Mesenchymal stem cell (in vitro differentiated cells and primary cell): ENCODE results near the gene ZNF106.
A peak's percentile ranks its signal among the peaks of the same experiment; 100 is the strongest.

Experiments
- DNase-seq: peaks from one replicate; pipeline ENCODE4 v3.0.0-alpha.2; 2013
- H2AFZ ChIP-seq: one replicate; pipeline ENCODE4 v1.6.1; 2013; ENCODE audit warnings: low read depth, mild to moderate bottlenecking, control low read depth, inconsistent platforms, low read length, moderate library complexity
- H2AK5ac ChIP-seq: 2 replicates; pipeline ENCODE4 v1.6.1; 2013; ENCODE audit warnings: low read length, moderate library complexity, mild to moderate bottlenecking, inconsistent platforms; ENCODE audit not compliant: severe bottlenecking
- H2BK120ac ChIP-seq: one replicate; pipeline ENCODE4 v1.6.1; 2013; ENCODE audit warnings: low read depth, mild to moderate bottlenecking, inconsistent platforms, low read length, moderate library complexity
- H2BK12ac ChIP-seq, 2 experiments: one replicate each; pipeline ENCODE4 v1.6.1; 2013; ENCODE audit warnings: inconsistent platforms in 2 of 2, low read length in 2 of 2, mild to moderate bottlenecking in 2 of 2, moderate library complexity in 2 of 2, control low read depth in 1 of 2
- H2BK15ac ChIP-seq: one replicate; pipeline ENCODE4 v1.6.1; 2013; ENCODE audit warnings: mild to moderate bottlenecking, low read depth, inconsistent platforms; ENCODE audit not compliant: poor library complexity, severe bottlenecking
- H2BK5ac ChIP-seq: 2 replicates; pipeline ENCODE4 v1.6.1; 2013; ENCODE audit warnings: low read depth, mild to moderate bottlenecking, low read length, control low read depth, inconsistent platforms; ENCODE audit not compliant: poor library complexity, severe bottlenecking
- H3K14ac ChIP-seq, 2 experiments: one replicate each; pipeline ENCODE4 v1.6.1; 2013; ENCODE audit warnings: inconsistent platforms in 2 of 2, low read length in 2 of 2, control low read depth in 1 of 2, mild to moderate bottlenecking in 1 of 2, moderate library complexity in 1 of 2
- H3K18ac ChIP-seq, 2 experiments: one replicate each; pipeline ENCODE4 v1.6.1; 2013; ENCODE audit warnings: inconsistent platforms in 2 of 2, low read length in 2 of 2, control low read depth in 1 of 2, low read depth in 1 of 2, mild to moderate bottlenecking in 1 of 2
- H3K23ac ChIP-seq, 2 experiments: one replicate each; pipeline ENCODE4 v1.6.1; 2013; ENCODE audit warnings: inconsistent platforms in 2 of 2, low read length in 2 of 2, mild to moderate bottlenecking in 2 of 2, moderate library complexity in 2 of 2, control low read depth in 1 of 2
- H3K27ac ChIP-seq: 2 replicates; pipeline ENCODE4 v1.5.1; 2013; ENCODE audit warnings: mild to moderate bottlenecking, moderate library complexity, low read length, control low read depth, inconsistent platforms; ENCODE audit not compliant: poor library complexity, severe bottlenecking
- H3K27me3 ChIP-seq, 2 experiments: 2 replicates each; pipeline versions ENCODE4 v1.6.1 to v1.7.0; 2013; ENCODE audit warnings: low read length in 2 of 2, mild to moderate bottlenecking in 2 of 2, moderate library complexity in 2 of 2, control low read depth in 1 of 2, inconsistent platforms in 1 of 2; ENCODE audit not compliant: control insufficient read depth in 1 of 2, insufficient read depth in 1 of 2
- H3K36me3 ChIP-seq, 2 experiments: 2 replicates each; pipeline versions ENCODE4 v1.6.1 to v1.7.0; 2013; ENCODE audit warnings: low read length in 2 of 2, control low read depth in 1 of 2, inconsistent platforms in 1 of 2, low read depth in 1 of 2, mild to moderate bottlenecking in 1 of 2; ENCODE audit not compliant: insufficient read depth in 2 of 2, control insufficient read depth in 1 of 2
- H3K4ac ChIP-seq, 2 experiments: one replicate each; pipeline ENCODE4 v1.6.1; 2013; ENCODE audit warnings: inconsistent platforms in 2 of 2, low read length in 2 of 2, mild to moderate bottlenecking in 2 of 2, moderate library complexity in 2 of 2, control low read depth in 1 of 2, low read depth in 1 of 2
- H3K4me1 ChIP-seq: 2 replicates; pipeline ENCODE4 v1.6.1; 2013; ENCODE audit warnings: low read depth, low read length, control low read depth; ENCODE audit not compliant: control insufficient read depth, insufficient read depth
- H3K4me2 ChIP-seq: 2 replicates; pipeline ENCODE4 v1.6.1; 2013; ENCODE audit warnings: low read length, mild to moderate bottlenecking, inconsistent platforms; ENCODE audit not compliant: poor library complexity, severe bottlenecking
- H3K4me3 ChIP-seq, 2 experiments: 2 replicates each; pipeline versions ENCODE4 v1.5.1 to v1.7.0; 2013; ENCODE audit warnings: low read length in 2 of 2, mild to moderate bottlenecking in 2 of 2, control low read depth in 1 of 2, low read depth in 1 of 2; ENCODE audit not compliant: insufficient read depth in 1 of 2
- H3K79me1 ChIP-seq: replicated peaks from 2 replicates; pipeline ENCODE4 v1.6.1; 2013; ENCODE audit warnings: mild to moderate bottlenecking, control low read depth, low read length, inconsistent platforms; ENCODE audit not compliant: poor library complexity, severe bottlenecking
- H3K9ac ChIP-seq: 2 replicates; pipeline ENCODE4 v1.7.0; 2013; ENCODE audit warnings: mild to moderate bottlenecking, low read length, moderate library complexity
- H3K9me3 ChIP-seq: 2 replicates; pipeline ENCODE4 v1.7.0; 2013; ENCODE audit warnings: mild to moderate bottlenecking, low read length; ENCODE audit not compliant: control insufficient read depth
- H4K8ac ChIP-seq: one replicate; pipeline ENCODE4 v1.6.1; 2013; ENCODE audit warnings: inconsistent platforms, mild to moderate bottlenecking, low read length, moderate library complexity
- H4K91ac ChIP-seq: one replicate; pipeline ENCODE4 v1.6.1; 2013; ENCODE audit warnings: mild to moderate bottlenecking, low read length, inconsistent platforms
- WGBS: methylation state at CpG from one replicate; pipeline ENCODE4 v1.1.7; 2013; ENCODE audit warnings: mixed read lengths; 5-methylcytosine and 5-hydroxymethylcytosine counted together

ZNF106 gene

DNA sequence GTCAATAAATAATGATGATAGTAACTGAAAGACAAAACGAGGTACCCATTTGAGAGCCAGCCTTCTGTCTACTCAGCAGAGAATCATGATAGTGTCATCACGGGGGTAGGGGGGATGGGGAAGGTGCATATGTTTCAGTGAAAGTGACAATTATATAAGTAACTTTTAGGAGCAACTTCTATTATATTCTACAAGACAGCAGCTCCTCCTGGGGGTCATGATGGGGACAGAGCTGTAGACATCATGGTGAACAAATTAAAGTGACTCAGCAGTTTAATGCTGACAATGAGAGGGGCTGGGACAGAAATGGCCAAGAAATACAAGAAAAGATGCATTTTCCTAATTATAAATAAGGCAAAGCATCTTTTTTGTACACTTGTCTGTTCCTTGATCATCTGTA lies 119.8 kb downstream of the ZNF106 start:
- peak; percentile 35 for DNase-seq
- H2AFZ ChIP-seq: no peak overlapping the region
- H3K18ac ChIP-seq: no peak overlapping the region
- H2BK12ac ChIP-seq: no peak overlapping the region
- no peak overlapping the region for H3K4me2 ChIP-seq
- H3K9ac ChIP-seq: no peak overlapping the region
- WGBS: 86% methylated on average over 1 of the region's 2 CpGs
- no peaks in the 10 kb centered on the region for H3K36me3 ChIP-seq
- H2AK5ac ChIP-seq: no peak overlapping the region
- H3K27me3 ChIP-seq: no peaks in the 10 kb centered on the region
- no peak overlapping the region for H3K27ac ChIP-seq
- no peak overlapping the region for H3K4ac ChIP-seq
- H3K4me1 ChIP-seq: no peaks in the 10 kb centered on the region
- H3K9me3 ChIP-seq: no peaks in the 10 kb centered on the region
- H3K4me3 ChIP-seq: no peak overlapping the region
- no peaks in the 10 kb centered on the region for H3K79me1 ChIP-seq
- no peak overlapping the region for H4K8ac ChIP-seq
- H3K14ac ChIP-seq: no peak overlapping the region
- no peak overlapping the region for H2BK120ac ChIP-seq
- H4K91ac ChIP-seq: no peak overlapping the region
- H2BK5ac ChIP-seq: no peak overlapping the region
- H3K23ac ChIP-seq: no peak overlapping the region
- no peak overlapping the region for H2BK15ac ChIP-seq

- no peak overlapping the region for H3K23ac ChIP-seq
- DNase-seq: no peak
- H3K27ac ChIP-seq: no peak overlapping the region
- H3K4me1 ChIP-seq: no peaks in the 10 kb centered on the region
- H3K9me3 ChIP-seq: no peaks in the 10 kb centered on the region
- no peak overlapping the region for H2AK5ac ChIP-seq
- no peak overlapping the region for H3K18ac ChIP-seq
- H3K4me3 ChIP-seq: no peak overlapping the region
- no peak overlapping the region for H2BK5ac ChIP-seq
- peaks cover 0 to 2% of the 10 kb centered on the region in 2 experiments for H3K36me3 ChIP-seq
- WGBS: 93% methylated on average over 2 of the region's 3 CpGs
- H3K4me2 ChIP-seq: no peak overlapping the region
- H2BK120ac ChIP-seq: no peak overlapping the region
- no peak overlapping the region for H3K4ac ChIP-seq
- H4K91ac ChIP-seq: no peak overlapping the region
- H3K27me3 ChIP-seq: no peaks in the 10 kb centered on the region
- no peak overlapping the region for H3K14ac ChIP-seq
- no peak overlapping the region for H3K9ac ChIP-seq
- H2BK15ac ChIP-seq: no peak overlapping the region
- H4K8ac ChIP-seq: no peak overlapping the region
- no peak overlapping the region for H2BK12ac ChIP-seq
- H3K79me1 ChIP-seq: no peaks in the 10 kb centered on the region
- H2AFZ ChIP-seq: no peak overlapping the region
Observed at GRCh38 chr15:42368096-42368495, 122.8 kb downstream of the ZNF106 start.

DNA sequence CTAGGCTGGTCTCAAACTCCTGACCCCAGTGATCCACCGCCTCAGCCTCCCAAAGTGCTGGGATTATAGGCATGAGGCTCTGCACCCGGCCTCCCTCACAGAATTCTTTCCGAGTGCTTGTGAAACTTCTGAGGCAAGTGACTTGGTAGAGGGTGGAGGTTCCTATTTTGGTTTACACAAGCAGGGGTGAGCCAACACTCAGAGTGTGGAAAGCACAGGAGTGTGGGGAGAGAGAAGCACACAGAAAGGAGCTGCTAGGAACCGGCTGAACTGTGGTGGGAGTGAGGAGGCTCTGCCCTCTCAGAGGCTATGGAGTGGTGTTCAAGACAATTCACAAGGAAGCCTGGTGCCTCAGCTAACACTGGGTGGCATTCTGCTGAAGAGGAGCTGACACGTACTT lies 123.9 kb downstream of the ZNF106 start:
- no peaks in the 10 kb centered on the region for H3K27me3 ChIP-seq
- no peak overlapping the region for H3K18ac ChIP-seq
- peak; percentile 32 for DNase-seq
- H3K9ac ChIP-seq: no peak overlapping the region
- no peak overlapping the region for H3K4me2 ChIP-seq
- 92% methylated on average over 4 of the region's 5 CpGs for WGBS
- H3K79me1 ChIP-seq: no peaks in the 10 kb centered on the region
- no peak overlapping the region for H3K14ac ChIP-seq
- H3K23ac ChIP-seq: no peak overlapping the region
- H2AK5ac ChIP-seq: no peak overlapping the region
- H3K27ac ChIP-seq: no peak overlapping the region
- H2BK5ac ChIP-seq: no peak overlapping the region
- no peak overlapping the region for H3K4ac ChIP-seq
- peak overlapping the region in 1 of 2 experiments; percentile 38 for H2BK12ac ChIP-seq
- H3K9me3 ChIP-seq: no peaks in the 10 kb centered on the region
- no peak overlapping the region for H2BK15ac ChIP-seq
- H3K4me3 ChIP-seq: no peak overlapping the region
- no peak overlapping the region for H2BK120ac ChIP-seq
- H4K8ac ChIP-seq: no peak overlapping the region
- no peaks in the 10 kb centered on the region for H3K4me1 ChIP-seq
- H2AFZ ChIP-seq: no peak overlapping the region
- H3K36me3 ChIP-seq: peaks cover 0 to 5% of the 10 kb centered on the region in 2 experiments
- no peak overlapping the region for H4K91ac ChIP-seq

DNA sequence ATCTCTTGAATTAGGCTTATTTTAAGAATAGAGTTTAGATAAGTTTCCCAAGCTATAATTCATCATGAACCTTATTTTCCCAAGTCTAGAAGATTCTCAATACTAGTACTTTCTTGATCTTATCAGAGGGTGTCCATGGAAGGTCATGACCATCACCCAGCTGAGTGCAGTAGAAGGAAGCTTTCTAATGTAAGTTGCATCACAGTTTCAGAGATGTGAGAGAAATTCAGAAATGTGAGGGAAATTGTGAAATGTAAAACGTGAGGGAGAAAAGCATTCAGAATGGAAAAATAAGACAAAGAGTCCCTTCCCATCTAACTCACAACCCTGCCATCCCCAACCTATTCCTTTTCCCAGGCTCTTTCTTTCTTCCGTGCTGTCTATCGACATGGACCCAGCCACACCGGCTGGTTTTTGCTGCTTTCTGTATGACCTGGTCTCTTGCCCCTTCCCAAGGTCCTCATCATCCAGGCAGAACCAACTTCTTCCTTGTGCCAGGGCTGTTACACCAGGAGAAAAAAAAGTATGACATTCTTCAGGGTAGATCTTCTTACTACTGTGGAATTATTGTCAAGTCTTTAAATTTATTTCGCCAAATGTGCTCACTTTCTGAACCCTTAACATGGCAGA lies 124.9 kb downstream of the ZNF106 start:
- no peak overlapping the region for H4K8ac ChIP-seq
- no peak overlapping the region for H2BK5ac ChIP-seq
- no peak overlapping the region for H3K4me2 ChIP-seq
- H3K4me3 ChIP-seq: no peak overlapping the region
- H3K23ac ChIP-seq: no peak overlapping the region
- no peak overlapping the region for H3K4ac ChIP-seq
- H2AK5ac ChIP-seq: no peak overlapping the region
- H2AFZ ChIP-seq: no peak overlapping the region
- no peaks in the 10 kb centered on the region for H3K79me1 ChIP-seq
- H3K36me3 ChIP-seq: peaks cover 0 to 5% of the 10 kb centered on the region in 2 experiments
- no peaks in the 10 kb centered on the region for H3K4me1 ChIP-seq
- 97% methylated on average over 3 of the region's 5 CpGs for WGBS
- H2BK120ac ChIP-seq: no peak overlapping the region
- no peak overlapping the region for H3K27ac ChIP-seq
- DNase-seq: no peak
- no peak overlapping the region for H3K18ac ChIP-seq
- H3K27me3 ChIP-seq: no peaks in the 10 kb centered on the region
- no peaks in the 10 kb centered on the region for H3K9me3 ChIP-seq
- no peak overlapping the region for H4K91ac ChIP-seq
- no peak overlapping the region for H2BK15ac ChIP-seq
- no peak overlapping the region for H3K14ac ChIP-seq
- H3K9ac ChIP-seq: no peak overlapping the region
- no peak overlapping the region for H2BK12ac ChIP-seq
